Mucosa of rectum (tissue), 2 donors: ENCODE measurements around the gene CLINT1.

Experiments
- H3K27ac ChIP-seq, 2 donors: one replicate each; pipeline ENCODE4 v1.7.0; 2013; ENCODE audit warnings: inconsistent platforms in 2 of 2, low read depth in 2 of 2, low read length in 2 of 2
- H3K27me3 ChIP-seq, 2 donors: one replicate each; pipeline ENCODE4 v1.7.0; 2013; ENCODE audit warnings: low read length in 2 of 2; ENCODE audit not compliant: control insufficient read depth in 2 of 2, insufficient read depth in 2 of 2
- H3K36me3 ChIP-seq, 2 donors: one replicate each; pipeline ENCODE4 v1.7.0; 2013; ENCODE audit warnings: low read length in 2 of 2; ENCODE audit not compliant: control insufficient read depth in 2 of 2, insufficient read depth in 2 of 2
- H3K4me1 ChIP-seq, 2 donors: one replicate each; pipeline ENCODE4 v1.7.0; 2013; ENCODE audit warnings: low read length in 2 of 2, mild to moderate bottlenecking in 1 of 2; ENCODE audit not compliant: control insufficient read depth in 2 of 2, insufficient read depth in 2 of 2
- H3K4me3 ChIP-seq, 2 donors: one replicate each; pipeline ENCODE4 v1.7.0; 2013; ENCODE audit warnings: low read length in 2 of 2
- H3K9ac ChIP-seq, 2 donors: one replicate each; pipeline ENCODE4 v1.7.0; 2013; ENCODE audit warnings: low read length in 2 of 2, low read depth in 1 of 2, mild to moderate bottlenecking in 1 of 2
- H3K9me3 ChIP-seq, 2 donors: one replicate each; pipeline ENCODE4 v1.7.0; 2013; ENCODE audit warnings: low read length in 2 of 2; ENCODE audit not compliant: control insufficient read depth in 2 of 2
- donor health status: healthy.
- donor health status: Normal muscosa, but diverticular disease.

The CLINT1 gene

GRCh38 chr5:157839157-157839795 lies 19.7 kb downstream of the CLINT1 start:
- peaks cover 0 to 4% of the 10 kb centered on the region in 2 donors for H3K36me3 ChIP-seq
- no peak overlapping the region for H3K27ac ChIP-seq
- H3K9ac ChIP-seq = no peak overlapping the region
- no peak overlapping the region for H3K4me3 ChIP-seq
- no peaks in the 10 kb centered on the region for H3K4me1 ChIP-seq
- no peaks in the 10 kb centered on the region for H3K27me3 ChIP-seq
- H3K9me3 ChIP-seq = no peaks in the 10 kb centered on the region

GRCh38 chr5:157836121-157836753 lies 22.7 kb downstream of the CLINT1 start:
- no peak overlapping the region for H3K9ac ChIP-seq
- H3K27ac ChIP-seq = no peak overlapping the region
- H3K36me3 ChIP-seq = peaks cover 0 to 4% of the 10 kb centered on the region in 2 donors
- no peaks in the 10 kb centered on the region for H3K27me3 ChIP-seq
- no peaks in the 10 kb centered on the region for H3K9me3 ChIP-seq
- peaks cover 0 to 4% of the 10 kb centered on the region in 2 donors for H3K4me1 ChIP-seq
- no peak overlapping the region for H3K4me3 ChIP-seq

DNA sequence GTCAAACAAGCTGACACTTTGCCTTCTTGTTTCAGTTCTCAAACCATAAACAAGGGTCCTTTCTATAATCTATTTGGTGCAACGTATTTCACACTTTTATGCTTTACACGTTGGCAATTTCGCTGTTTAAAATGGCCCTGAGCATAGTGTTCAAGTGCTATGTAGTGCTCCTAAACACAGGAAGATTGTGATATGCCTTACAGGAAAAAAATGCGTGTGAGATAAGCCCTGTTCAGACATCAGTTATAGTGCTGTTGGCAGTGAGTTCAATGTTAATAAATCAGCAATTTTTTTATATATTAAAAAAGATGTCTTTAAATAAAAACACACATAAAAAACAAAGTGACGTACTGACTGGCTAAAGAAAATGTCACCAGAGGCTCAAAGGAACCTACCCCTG lies 23.9 kb downstream of the CLINT1 start:
- no peaks in the 10 kb centered on the region for H3K9me3 ChIP-seq
- H3K27ac ChIP-seq = no peak overlapping the region
- peaks cover 0 to 4% of the 10 kb centered on the region in 2 donors for H3K4me1 ChIP-seq
- no peak overlapping the region for H3K9ac ChIP-seq
- H3K4me3 ChIP-seq = no peak overlapping the region
- H3K36me3 ChIP-seq = peaks cover 0 to 4% of the 10 kb centered on the region in 2 donors
- H3K27me3 ChIP-seq = no peaks in the 10 kb centered on the region

GRCh38 chr5:157828944-157829639 lies 29.9 kb downstream of the CLINT1 start:
- H3K9ac ChIP-seq = no peak overlapping the region
- no peaks in the 10 kb centered on the region for H3K9me3 ChIP-seq
- no peak overlapping the region for H3K4me3 ChIP-seq
- no peaks in the 10 kb centered on the region for H3K36me3 ChIP-seq
- no peak overlapping the region for H3K27ac ChIP-seq
- H3K4me1 ChIP-seq = peaks cover 7 to 15% of the 10 kb centered on the region in 2 donors
- H3K27me3 ChIP-seq = no peaks in the 10 kb centered on the region

GRCh38 chr5:157828105-157828943 lies 30.6 kb downstream of the CLINT1 start:
- Histone ChIP-seq H3K4me3 (peak overlapping the region in 1 of 2 donors; percentile 9), H3K27ac (peak overlapping the region; percentile 3 to 41), H3K36me3 (no peaks in the 10 kb centered on the region), H3K27me3 (no peaks in the 10 kb centered on the region), H3K9ac (no peak overlapping the region), H3K9me3 (no peaks in the 10 kb centered on the region), H3K4me1 (peaks cover 7 to 15% of the 10 kb centered on the region in 2 donors)

DNA sequence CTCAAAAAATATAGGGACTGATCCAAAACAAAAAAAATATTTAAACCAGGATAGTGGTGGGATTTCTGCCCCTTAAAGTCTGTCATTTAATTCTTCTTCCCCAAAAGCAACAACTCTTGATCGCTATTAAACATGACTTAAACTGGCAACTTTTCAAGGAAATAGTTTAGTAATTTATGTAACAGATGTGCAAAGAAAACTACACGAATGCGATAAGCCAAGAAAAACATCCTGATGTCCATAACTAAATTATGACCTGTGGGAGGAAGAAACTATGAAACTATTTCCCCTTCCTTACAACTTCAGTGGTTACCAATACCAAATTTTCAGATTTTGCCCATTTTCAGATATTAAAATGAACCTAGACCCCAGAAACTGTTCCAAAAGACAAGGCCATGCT lies 31.5 kb downstream of the CLINT1 start:
- no peaks in the 10 kb centered on the region for H3K27me3 ChIP-seq
- no peak overlapping the region for H3K27ac ChIP-seq
- H3K36me3 ChIP-seq = no peaks in the 10 kb centered on the region
- peaks cover 7 to 12% of the 10 kb centered on the region in 2 donors for H3K4me1 ChIP-seq
- peak overlapping the region in 1 of 2 donors; percentile 27 for H3K9ac ChIP-seq
- no peak overlapping the region for H3K4me3 ChIP-seq
- H3K9me3 ChIP-seq = no peaks in the 10 kb centered on the region

DNA sequence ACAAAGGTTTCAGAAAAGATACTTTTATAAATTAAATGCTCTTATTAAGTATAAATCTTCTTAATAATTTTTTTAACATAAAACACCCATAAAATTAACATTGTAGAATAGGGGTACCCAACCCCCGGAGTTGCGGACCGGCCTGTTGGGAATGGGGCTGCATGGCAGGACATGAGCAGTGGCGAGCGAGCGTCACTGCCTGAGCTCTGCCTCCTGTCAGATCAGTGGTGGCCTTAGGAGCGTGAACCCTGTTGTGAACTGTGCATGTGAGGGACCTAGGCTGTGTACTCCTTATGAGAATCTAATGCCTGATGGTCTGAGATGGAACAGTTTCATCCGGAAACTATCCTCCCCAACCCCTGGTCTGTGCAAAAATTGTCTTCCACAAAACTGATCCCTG lies 35.3 kb downstream of the CLINT1 start:
- H3K27ac ChIP-seq = no peak overlapping the region

DNA sequence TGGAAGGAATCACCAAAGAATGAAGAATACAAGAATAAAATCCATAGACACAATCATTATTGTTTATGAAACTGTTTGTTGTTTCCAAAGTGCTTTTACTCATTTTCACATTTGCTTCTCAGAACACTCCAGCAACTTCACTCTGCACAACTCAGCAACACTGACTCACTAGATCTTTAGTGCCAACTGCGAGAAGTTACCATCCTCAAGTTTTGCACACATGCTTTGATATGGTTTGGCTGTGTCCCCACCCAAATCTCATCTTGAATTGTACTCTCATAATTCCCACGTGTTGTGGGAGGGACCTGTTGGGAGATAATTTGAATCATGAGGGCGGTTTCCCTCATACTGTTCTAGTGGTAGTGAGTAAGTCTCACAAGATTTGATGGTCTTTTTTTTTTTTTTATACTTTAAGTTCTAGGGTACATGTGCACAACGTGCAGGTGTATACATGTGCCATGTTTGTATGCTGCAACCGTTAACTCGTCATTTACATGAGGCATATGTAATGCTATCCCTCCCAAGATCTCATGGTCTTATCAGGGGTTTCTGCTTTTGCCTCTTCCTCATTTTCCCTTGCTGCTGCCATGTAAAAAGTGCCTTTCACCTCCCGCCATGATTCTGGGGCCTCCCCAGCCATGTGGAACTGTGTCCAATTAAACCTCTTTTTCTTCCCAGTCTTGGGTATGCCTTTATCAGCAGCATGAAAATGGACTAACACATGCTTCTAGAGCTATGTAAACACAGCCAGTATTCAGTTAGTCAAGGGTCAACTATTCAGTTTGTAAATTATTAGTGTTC lies 36.9 kb downstream of the CLINT1 start:
- H3K9me3 ChIP-seq = no peaks in the 10 kb centered on the region
- no peak overlapping the region for H3K4me3 ChIP-seq
- peaks cover 3 to 11% of the 10 kb centered on the region in 2 donors for H3K4me1 ChIP-seq
- no peaks in the 10 kb centered on the region for H3K27me3 ChIP-seq
- no peak overlapping the region for H3K9ac ChIP-seq
- H3K36me3 ChIP-seq = no peaks in the 10 kb centered on the region
- H3K27ac ChIP-seq = peak overlapping the region in 1 of 2 donors; percentile 18

More for the DNA sequence above, 35.3 kb downstream of the CLINT1 start:
- H3K36me3 ChIP-seq = no peaks in the 10 kb centered on the region
- no peak overlapping the region for H3K4me3 ChIP-seq
- no peaks in the 10 kb centered on the region for H3K27me3 ChIP-seq
- H3K4me1 ChIP-seq = peaks cover 10 to 22% of the 10 kb centered on the region in 2 donors
- no peaks in the 10 kb centered on the region for H3K9me3 ChIP-seq
- no peak overlapping the region for H3K9ac ChIP-seq

GRCh38 chr5:157821405-157821804 lies 37.5 kb downstream of the CLINT1 start:
- no peaks in the 10 kb centered on the region for H3K27me3 ChIP-seq
- H3K36me3 ChIP-seq = no peaks in the 10 kb centered on the region
- peak overlapping the region in 1 of 2 donors; percentile 18 for H3K27ac ChIP-seq
- H3K9me3 ChIP-seq = no peaks in the 10 kb centered on the region
- peaks cover 3 to 11% of the 10 kb centered on the region in 2 donors for H3K4me1 ChIP-seq
- no peak overlapping the region for H3K4me3 ChIP-seq
- no peak overlapping the region for H3K9ac ChIP-seq
